ENCODE measurements around the gene ATP1B1. TPM values are rescaled to one million over a fixed set of nuclear protein-coding genes. Genes with fewer than 3 reads are reported as not detected.
A peak's percentile ranks its signal among the peaks of the same experiment; 100 is the strongest.

The ATP1B1 gene
- total and polyA plus RNA-seq, 2 of the 13 experiments (the other 11 are each of a cell fraction or from before 2014, with no cell fraction given), result 134 to 135 TPM

DNA sequence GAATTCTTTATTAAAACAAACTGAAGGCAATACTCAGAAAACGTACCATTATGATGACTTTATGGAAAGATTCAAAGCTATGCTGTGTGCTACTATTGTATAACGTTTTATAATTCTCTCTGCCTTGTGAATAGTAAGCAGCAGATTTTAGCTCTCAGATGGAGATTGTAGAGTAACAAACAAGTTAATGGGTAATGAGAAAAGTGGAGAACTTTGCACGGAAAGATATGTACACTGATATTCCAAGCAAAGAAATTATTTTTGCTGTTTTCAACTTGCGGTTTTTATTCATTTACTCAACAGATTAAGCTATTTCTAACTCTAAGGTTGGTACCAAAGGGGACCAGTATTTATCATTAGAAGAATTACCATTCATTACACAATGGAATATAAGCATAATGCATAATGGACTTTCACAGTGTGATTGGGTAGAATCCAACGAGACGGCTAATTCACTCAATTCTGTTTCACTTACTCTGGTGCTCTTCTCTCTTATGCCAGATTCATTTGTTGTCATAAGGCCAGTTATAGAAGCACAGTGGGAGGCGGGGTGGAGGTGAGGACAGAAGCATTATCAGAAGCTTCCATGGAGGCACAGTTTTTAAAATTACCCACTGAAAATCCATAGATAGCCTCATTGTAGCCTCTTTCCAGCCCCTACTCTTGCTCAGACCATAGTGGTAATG, 38.6 kb downstream of the ATP1B1 start (continued):
- TF ChIP-seq, protein P1, sequence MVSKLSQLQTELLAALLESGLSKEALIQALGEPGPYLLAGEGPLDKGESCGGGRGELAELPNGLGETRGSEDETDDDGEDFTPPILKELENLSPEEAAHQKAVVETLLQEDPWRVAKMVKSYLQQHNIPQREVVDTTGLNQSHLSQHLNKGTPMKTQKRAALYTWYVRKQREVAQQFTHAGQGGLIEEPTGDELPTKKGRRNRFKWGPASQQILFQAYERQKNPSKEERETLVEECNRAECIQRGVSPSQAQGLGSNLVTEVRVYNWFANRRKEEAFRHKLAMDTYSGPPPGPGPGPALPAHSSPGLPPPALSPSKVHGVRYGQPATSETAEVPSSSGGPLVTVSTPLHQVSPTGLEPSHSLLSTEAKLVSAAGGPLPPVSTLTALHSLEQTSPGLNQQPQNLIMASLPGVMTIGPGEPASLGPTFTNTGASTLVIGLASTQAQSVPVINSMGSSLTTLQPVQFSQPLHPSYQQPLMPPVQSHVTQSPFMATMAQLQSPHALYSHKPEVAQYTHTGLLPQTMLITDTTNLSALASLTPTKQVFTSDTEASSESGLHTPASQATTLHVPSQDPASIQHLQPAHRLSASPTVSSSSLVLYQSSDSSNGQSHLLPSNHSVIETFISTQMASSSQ (IDR thresholded peaks at IDR 0.05; ENCODE audit: low read depth), result peak; percentile 86
- TF ChIP-seq, protein P1 (CRISPR knock-in tag; IDR thresholded peaks at IDR 0.05; ENCODE audit: borderline replicate concordance), result peak; percentile 90; the same call in 1 of the 2 replicates
- no peak for TF ChIP-seq JDP2 (CRISPR knock-in tag; IDR thresholded peaks at IDR 0.05; ENCODE audit: borderline replicate concordance)
- TF ChIP-seq ZNF556 (CRISPR knock-in tag; IDR thresholded peaks at IDR 0.05; ENCODE audit: borderline replicate concordance), result no peak
- TF ChIP-seq NFIC (IDR thresholded peaks at IDR 0.05; ENCODE audit: low read length), result peak; percentile 59; the same call in 1 of the 2 replicates
- peak; percentile 74; the same call in 1 of the 2 replicates for TF ChIP-seq NCOR1 (IDR thresholded peaks at IDR 0.05; ENCODE audit: borderline replicate concordance, low read length)
- TF ChIP-seq FOXA3 (CRISPR knock-in tag; IDR thresholded peaks at IDR 0.05), result peak; percentile 41
- no peak for TF ChIP-seq FLYWCH1 (CRISPR knock-in tag; IDR thresholded peaks at IDR 0.05)
- TF ChIP-seq ZSCAN29 (CRISPR knock-in tag; conservative IDR thresholded peaks at IDR 0.05), result 0 out of 2 replicates have a peak, but pooled peaks have one; percentile 37
- peak; percentile 88 for TF ChIP-seq HNRNPUL1 (IDR thresholded peaks at IDR 0.05; ENCODE audit: low read depth, low read length)
- TF ChIP-seq SOX6 (IDR thresholded peaks at IDR 0.05), result no peak
- TF ChIP-seq SOX6 (CRISPR knock-in tag; IDR thresholded peaks at IDR 0.05), result peak; percentile 70; the same call in 1 of the 2 replicates
- 0 out of 2 replicates have a peak, but pooled peaks have one; percentile 13 for TF ChIP-seq RBFOX2 (IDR thresholded peaks at IDR 0.05; ENCODE audit: low read depth, low read length)
- no peak for TF ChIP-seq THAP9 (CRISPR knock-in tag; IDR thresholded peaks at IDR 0.05; ENCODE audit: borderline replicate concordance)
- TF ChIP-seq PPARG (CRISPR knock-in tag; conservative IDR thresholded peaks at IDR 0.05), result 0 out of 2 replicates have a peak, but pooled peaks have one; percentile 8
- TF ChIP-seq RARA (CRISPR knock-in tag; IDR thresholded peaks at IDR 0.05), result peak; percentile 8
- peak; percentile 33; the same call in 1 of the 2 replicates for TF ChIP-seq SALL1 (CRISPR knock-in tag; IDR thresholded peaks at IDR 0.05)
- TF ChIP-seq ZSCAN20 (CRISPR knock-in tag; IDR thresholded peaks at IDR 0.05; ENCODE audit: borderline replicate concordance), result no peak
- TF ChIP-seq REPIN1 (CRISPR knock-in tag; IDR thresholded peaks at IDR 0.05; ENCODE audit: borderline replicate concordance, low read depth), result 0 out of 2 replicates have a peak, but pooled peaks have one; percentile 26
- TF ChIP-seq GTF2F1 (IDR thresholded peaks at IDR 0.05; ENCODE audit: low read length), result no peak
- no peak for TF ChIP-seq ZNF552 (CRISPR knock-in tag; IDR thresholded peaks at IDR 0.05; ENCODE audit: borderline replicate concordance)
- no peak for TF ChIP-seq KLF6 (CRISPR knock-in tag; IDR thresholded peaks at IDR 0.05)
